Hippocampal formation (tissue), 2 donors: ENCODE measurements around the gene LRRN2.
"Not testable (repeated sequence)": the region's sequence is repeated elsewhere in the genome, so short reads cannot be mapped to it uniquely, and the experiment has no call there.

Source experiments
- DNase-seq, 2 donors: peaks; one replicate each; lab custom pipeline; 2025; lab: John Stamatoyannopoulos, UW

The LRRN2 gene

GRCh38 chr1:204574016-204574864 lies 111.3 kb downstream of the LRRN2 start:
- no peak for DNase-seq

GRCh38 chr1:204572923-204573922 lies 112.3 kb downstream of the LRRN2 start:
- DNase-seq: no peak

GRCh38 chr1:204571631-204572030 lies 113.9 kb downstream of the LRRN2 start:
- no peak for DNase-seq

GRCh38 chr1:204571128-204571527 lies 114.4 kb downstream of the LRRN2 start:
- DNase-seq: no peak

- DNase-seq: not testable (repeated sequence)
Measured at GRCh38 chr1:204570021-204570420, 115.5 kb downstream of the LRRN2 start.

- DNase-seq: no peak
Measured at GRCh38 chr1:204569478-204569877, 116.1 kb downstream of the LRRN2 start.

- peak in 1 of 2 donors; percentile 20 for DNase-seq
Measured at GRCh38 chr1:204568576-204569315, 116.8 kb downstream of the LRRN2 start.
